ENCODE measurements around the gene FAM229A. TPM values are rescaled to one million over a fixed set of nuclear protein-coding genes. Genes with fewer than 3 reads are reported as not detected.
"Not testable (repeated sequence)": the region's sequence is repeated elsewhere in the genome, so short reads cannot be mapped to it uniquely, and the experiment has no call there.

FAM229A gene
- total RNA-seq, 1 experiment from 2014 or later = 3.1 TPM

DNA sequence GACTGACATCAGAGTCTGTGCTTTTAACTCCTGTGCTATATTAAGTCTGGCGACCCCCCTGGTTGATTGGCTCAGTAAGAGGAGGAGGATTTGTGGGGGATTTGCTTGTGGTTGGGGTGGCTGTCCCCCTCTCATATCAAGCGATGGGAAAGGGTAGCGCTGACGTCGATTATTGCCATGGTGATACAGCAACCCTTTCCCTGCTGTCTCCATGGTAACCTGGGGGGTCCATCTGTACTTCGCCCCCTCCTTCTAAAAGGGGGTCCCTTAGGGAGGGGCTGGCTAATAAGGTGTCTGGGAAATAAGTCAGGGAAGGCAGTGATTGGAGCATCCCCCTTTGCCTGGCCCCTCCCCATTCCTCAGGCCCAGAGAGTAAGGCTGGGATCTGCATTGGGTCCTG is 4.7 kb downstream of the FAM229A start:
- Histone ChIP-seq H3K27me3 (ENCODE audit: low read length) (no peaks in the 10 kb centered on the region), H3K79me2 (ENCODE audit: low read length) (no peaks in the 10 kb centered on the region), H3K27ac (ENCODE audit: low read length) (no peak overlapping the region), H3K4me2 (ENCODE audit: low read depth, low read length, poor library complexity, severe bottlenecking) (no peak overlapping the region), H2AFZ (ENCODE audit: low read length) (no peak overlapping the region), H3K4me3 (ENCODE audit: low read length) (no peak overlapping the region), H3K36me3 (ENCODE audit: insufficient read depth, low read length) (no peaks in the 10 kb centered on the region), H3K9ac (ENCODE audit: low read length) (no peak overlapping the region), H3K4me1 (ENCODE audit: low read length) (peaks cover 10% of the 10 kb centered on the region), H3K9me3 (ENCODE audit: low read length) (no peaks in the 10 kb centered on the region), H4K20me1 (ENCODE audit: insufficient read depth, low read depth, low read length) (no peaks in the 10 kb centered on the region), H3K9me2 (replicated peaks; ENCODE audit: insufficient read depth, low read length) (no peaks in the 10 kb centered on the region)
- no peak for DNase-seq

DNA sequence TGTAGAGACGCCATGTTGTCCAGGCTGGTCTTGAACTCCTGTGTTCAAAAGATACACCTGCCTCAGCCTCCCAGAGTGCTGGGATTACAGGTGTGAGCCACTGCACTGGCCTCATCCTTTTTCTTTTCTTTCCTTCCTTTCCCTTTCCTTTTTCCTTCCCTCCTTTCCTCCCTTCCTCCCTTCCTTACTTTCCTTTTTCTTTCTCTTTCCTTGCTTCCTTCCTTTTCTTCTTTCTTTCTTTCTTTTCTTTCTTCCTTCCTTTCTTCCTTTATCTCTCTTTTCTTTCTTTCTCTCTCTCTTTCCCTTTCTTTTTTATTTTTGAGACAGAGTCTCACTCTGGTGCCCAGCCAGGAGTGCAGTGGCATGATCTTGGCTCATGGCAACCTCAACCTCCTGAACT is 5.8 kb downstream of the FAM229A start:
- Histone ChIP-seq H3K4me1 (ENCODE audit: low read length) (peaks cover 17% of the 10 kb centered on the region), H4K20me1 (ENCODE audit: insufficient read depth, low read depth, low read length) (no peaks in the 10 kb centered on the region), H2AFZ (ENCODE audit: low read length) (no peak overlapping the region), H3K9me3 (ENCODE audit: low read length) (no peaks in the 10 kb centered on the region), H3K9ac (ENCODE audit: low read length) (no peak overlapping the region), H3K36me3 (ENCODE audit: insufficient read depth, low read length) (no peaks in the 10 kb centered on the region), H3K79me2 (ENCODE audit: low read length) (no peaks in the 10 kb centered on the region), H3K27ac (ENCODE audit: low read length) (no peak overlapping the region), H3K4me3 (ENCODE audit: low read length) (no peak overlapping the region), H3K4me2 (ENCODE audit: low read depth, low read length, poor library complexity, severe bottlenecking) (no peak overlapping the region), H3K9me2 (replicated peaks; ENCODE audit: insufficient read depth, low read length) (no peaks in the 10 kb centered on the region), H3K27me3 (ENCODE audit: low read length) (no peaks in the 10 kb centered on the region)
- DNase-seq = no peak

DNA sequence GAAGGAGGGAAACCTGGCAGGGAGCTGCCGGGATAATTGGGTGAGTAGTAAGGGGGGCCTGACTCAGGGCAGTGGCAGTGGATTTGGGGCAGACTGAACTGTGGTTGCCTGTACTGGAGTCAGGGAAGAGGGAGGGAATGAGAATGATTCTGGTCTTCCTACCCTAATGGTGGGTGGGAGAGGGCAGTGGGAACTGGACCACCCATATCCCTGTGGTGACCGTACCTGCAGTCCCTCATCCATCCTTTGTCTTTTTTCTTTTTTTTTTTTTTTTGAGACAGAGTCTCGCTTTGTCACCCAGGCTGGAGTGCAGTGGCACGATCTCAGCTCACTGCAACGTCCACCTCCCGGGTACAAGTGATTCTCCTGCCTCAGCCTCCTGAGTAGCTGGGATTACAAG is 6.5 kb downstream of the FAM229A start:
- DNase-seq; H3K9me3 ChIP-seq (ENCODE audit: low read length): not testable (repeated sequence)

DNA sequence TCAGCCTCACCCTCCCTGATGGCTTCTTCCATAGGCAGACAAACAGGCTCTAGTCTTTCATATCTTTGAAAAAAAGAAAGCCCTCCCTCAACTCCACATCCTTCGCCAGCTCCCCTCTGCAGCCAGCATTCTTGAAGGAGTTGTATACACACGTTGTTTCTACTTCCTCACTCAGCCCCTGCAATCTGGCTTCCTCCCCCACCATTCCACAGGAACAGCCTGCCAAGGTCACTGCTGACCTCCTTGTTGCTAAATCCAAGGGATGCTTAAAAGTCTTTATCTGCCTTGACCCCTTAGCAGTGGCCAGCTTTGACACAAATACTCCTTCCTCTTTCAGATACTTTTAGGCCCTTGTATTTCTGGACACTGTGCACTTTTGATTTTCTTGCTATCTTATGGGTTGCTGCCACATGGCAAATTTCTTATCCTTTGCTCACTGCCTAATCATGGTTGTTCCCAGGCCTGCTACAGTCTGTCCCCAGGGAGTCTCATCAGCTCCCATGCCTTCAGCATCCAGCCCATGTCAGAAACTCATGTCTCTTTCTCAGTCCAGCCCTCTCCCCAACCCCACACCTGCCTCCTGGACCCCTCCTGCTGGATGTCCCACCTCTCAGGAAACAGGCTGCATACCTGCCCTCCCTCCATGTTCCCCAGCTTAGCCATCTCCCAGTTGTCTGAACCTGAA is 8.3 kb downstream of the FAM229A start:
- no peak overlapping the region for H3K4me3 ChIP-seq (ENCODE audit: low read length)
- H3K4me1 ChIP-seq (ENCODE audit: low read length) = peaks cover 12% of the 10 kb centered on the region
- H4K20me1 ChIP-seq (ENCODE audit: insufficient read depth, low read depth, low read length) = no peaks in the 10 kb centered on the region
- no peaks in the 10 kb centered on the region for H3K9me3 ChIP-seq (ENCODE audit: low read length)
- no peaks in the 10 kb centered on the region for H3K9me2 ChIP-seq (replicated peaks; ENCODE audit: insufficient read depth, low read length)
- no peaks in the 10 kb centered on the region for H3K79me2 ChIP-seq (ENCODE audit: low read length)
- no peaks in the 10 kb centered on the region for H3K27me3 ChIP-seq (ENCODE audit: low read length)
- no peak overlapping the region for H3K4me2 ChIP-seq (ENCODE audit: low read depth, low read length, poor library complexity, severe bottlenecking)
- H2AFZ ChIP-seq (ENCODE audit: low read length) = no peak overlapping the region
- H3K36me3 ChIP-seq (ENCODE audit: insufficient read depth, low read length) = no peaks in the 10 kb centered on the region
- no peak for DNase-seq
- H3K27ac ChIP-seq (ENCODE audit: low read length) = no peak overlapping the region
- H3K9ac ChIP-seq (ENCODE audit: low read length) = no peak overlapping the region

More for the DNA sequence above, 6.5 kb downstream of the FAM229A start:
- H3K27ac ChIP-seq (ENCODE audit: low read length); H3K36me3 ChIP-seq (ENCODE audit: insufficient read depth, low read length); H4K20me1 ChIP-seq (ENCODE audit: insufficient read depth, low read depth, low read length); H3K4me3 ChIP-seq (ENCODE audit: low read length); H3K9ac ChIP-seq (ENCODE audit: low read length); H3K79me2 ChIP-seq (ENCODE audit: low read length); H3K4me2 ChIP-seq (ENCODE audit: low read depth, low read length, poor library complexity, severe bottlenecking); H3K27me3 ChIP-seq (ENCODE audit: low read length); H2AFZ ChIP-seq (ENCODE audit: low read length); H3K9me2 ChIP-seq (replicated peaks; ENCODE audit: insufficient read depth, low read length): not testable (repeated sequence)
- peaks cover 19% of the 10 kb centered on the region for H3K4me1 ChIP-seq (ENCODE audit: low read length)

DNA sequence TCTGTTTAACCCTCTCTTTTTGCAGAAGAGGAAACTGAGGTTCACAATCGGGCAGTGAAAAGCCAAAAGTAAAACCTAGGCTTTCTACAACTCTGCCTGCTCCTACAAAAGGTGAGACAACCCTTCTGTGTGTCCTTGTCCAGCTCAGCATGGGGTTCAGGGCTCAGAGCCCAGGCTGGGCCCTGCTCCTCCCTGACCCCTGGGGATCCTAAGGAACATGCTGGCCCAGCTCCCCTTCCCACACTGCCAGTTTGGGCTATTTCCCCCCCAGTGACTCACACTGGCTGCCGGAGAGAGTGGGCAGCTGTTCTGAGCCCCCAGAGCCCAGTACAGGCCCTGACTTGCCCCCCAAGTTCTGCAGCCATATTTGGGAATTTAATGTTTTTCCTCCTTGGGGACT is 8.9 kb downstream of the FAM229A start:
- no peak overlapping the region for H3K9ac ChIP-seq (ENCODE audit: low read length)
- H3K9me2 ChIP-seq (replicated peaks; ENCODE audit: insufficient read depth, low read length) = no peaks in the 10 kb centered on the region
- no peak overlapping the region for H2AFZ ChIP-seq (ENCODE audit: low read length)
- H3K27me3 ChIP-seq (ENCODE audit: low read length) = no peaks in the 10 kb centered on the region
- no peak overlapping the region for H3K4me3 ChIP-seq (ENCODE audit: low read length)
- no peaks in the 10 kb centered on the region for H3K79me2 ChIP-seq (ENCODE audit: low read length)
- H3K36me3 ChIP-seq (ENCODE audit: insufficient read depth, low read length) = no peaks in the 10 kb centered on the region
- no peaks in the 10 kb centered on the region for H3K9me3 ChIP-seq (ENCODE audit: low read length)
- no peak for DNase-seq
- no peak overlapping the region for H3K4me2 ChIP-seq (ENCODE audit: low read depth, low read length, poor library complexity, severe bottlenecking)
- peaks cover 12% of the 10 kb centered on the region for H3K4me1 ChIP-seq (ENCODE audit: low read length)
- H3K27ac ChIP-seq (ENCODE audit: low read length) = no peak overlapping the region
- H4K20me1 ChIP-seq (ENCODE audit: insufficient read depth, low read depth, low read length) = no peaks in the 10 kb centered on the region

DNA sequence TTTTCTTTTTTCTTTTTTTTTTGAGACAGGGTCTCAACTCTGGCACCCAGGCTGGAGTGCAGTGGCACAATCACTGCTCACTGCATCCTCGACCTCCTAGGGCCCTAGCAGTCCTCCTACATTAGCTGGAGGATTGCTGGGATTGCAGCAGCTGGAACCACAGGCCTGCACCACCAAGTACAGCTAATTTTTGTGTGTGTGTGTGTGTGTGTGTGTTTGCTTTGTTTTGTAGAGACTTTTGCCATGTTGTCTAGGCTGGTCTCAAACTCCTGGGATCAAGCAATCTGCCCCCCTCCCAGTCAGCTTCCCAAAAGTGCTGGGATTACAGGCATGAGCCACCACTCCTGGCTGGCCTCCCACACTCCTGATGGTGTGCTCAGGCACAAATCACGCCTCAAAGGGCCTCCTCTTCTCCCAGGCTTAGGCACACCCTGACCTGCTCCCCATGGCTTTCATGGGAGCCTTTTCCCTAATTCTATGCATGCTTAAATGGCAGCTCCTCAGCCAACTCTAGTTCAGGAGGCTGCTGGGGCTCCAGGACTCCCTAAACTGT is 9.4 kb downstream of the FAM229A start:
- Histone ChIP-seq H3K4me3 (ENCODE audit: low read length) (no peak overlapping the region), H2AFZ (ENCODE audit: low read length) (no peak overlapping the region), H3K4me1 (ENCODE audit: low read length) (peaks cover 12% of the 10 kb centered on the region), H3K4me2 (ENCODE audit: low read depth, low read length, poor library complexity, severe bottlenecking) (no peak overlapping the region), H3K27me3 (ENCODE audit: low read length) (no peaks in the 10 kb centered on the region), H3K27ac (ENCODE audit: low read length) (no peak overlapping the region), H3K36me3 (ENCODE audit: insufficient read depth, low read length) (no peaks in the 10 kb centered on the region), H4K20me1 (ENCODE audit: insufficient read depth, low read depth, low read length) (no peaks in the 10 kb centered on the region), H3K79me2 (ENCODE audit: low read length) (no peaks in the 10 kb centered on the region), H3K9me2 (replicated peaks; ENCODE audit: insufficient read depth, low read length) (no peaks in the 10 kb centered on the region), H3K9ac (ENCODE audit: low read length) (no peak overlapping the region), H3K9me3 (ENCODE audit: low read length) (no peaks in the 10 kb centered on the region)
- DNase-seq = no peak

DNA sequence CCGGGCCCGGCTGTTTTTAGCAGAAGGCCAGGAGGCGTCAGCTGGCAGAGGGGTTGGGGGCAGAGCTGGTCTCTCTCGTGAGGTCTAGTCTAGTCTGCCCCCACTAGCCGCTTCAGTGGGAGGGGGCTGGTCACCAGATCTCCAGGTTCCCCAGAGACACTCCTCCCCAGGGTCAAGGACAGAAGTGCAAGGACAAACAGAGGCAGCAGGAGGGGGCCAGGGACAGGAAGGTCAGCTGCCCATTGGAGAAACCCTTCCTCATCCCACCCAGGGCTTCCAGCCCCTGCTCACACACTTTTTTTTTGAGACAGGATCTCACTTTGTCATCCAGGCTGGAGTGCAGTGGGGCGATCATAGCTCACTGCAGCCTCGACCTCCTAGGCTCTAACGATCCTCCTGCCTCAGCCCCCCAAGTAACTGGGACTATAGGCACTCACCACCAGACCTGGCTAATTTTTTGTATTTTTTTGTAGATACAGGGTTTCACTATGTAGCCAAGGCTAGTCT is 10.0 kb downstream of the FAM229A start:
- no peak for DNase-seq
- H3K27me3 ChIP-seq (ENCODE audit: low read length) = no peaks in the 10 kb centered on the region
- peak overlapping the region; percentile 92 for H3K4me2 ChIP-seq (ENCODE audit: low read depth, low read length, poor library complexity, severe bottlenecking)
- H4K20me1 ChIP-seq (ENCODE audit: insufficient read depth, low read depth, low read length) = no peaks in the 10 kb centered on the region
- H3K9ac ChIP-seq (ENCODE audit: low read length) = peak overlapping the region; percentile 82
- H3K9me2 ChIP-seq (replicated peaks; ENCODE audit: insufficient read depth, low read length) = no peaks in the 10 kb centered on the region
- no peaks in the 10 kb centered on the region for H3K36me3 ChIP-seq (ENCODE audit: insufficient read depth, low read length)
- no peaks in the 10 kb centered on the region for H3K79me2 ChIP-seq (ENCODE audit: low read length)
- H3K27ac ChIP-seq (ENCODE audit: low read length) = no peak overlapping the region
- H3K4me1 ChIP-seq (ENCODE audit: low read length) = peaks cover 12% of the 10 kb centered on the region
- H3K9me3 ChIP-seq (ENCODE audit: low read length) = no peaks in the 10 kb centered on the region
- no peak overlapping the region for H2AFZ ChIP-seq (ENCODE audit: low read length)
- H3K4me3 ChIP-seq (ENCODE audit: low read length) = peak overlapping the region; percentile 77; the same call in 1 of the 2 replicates

DNA sequence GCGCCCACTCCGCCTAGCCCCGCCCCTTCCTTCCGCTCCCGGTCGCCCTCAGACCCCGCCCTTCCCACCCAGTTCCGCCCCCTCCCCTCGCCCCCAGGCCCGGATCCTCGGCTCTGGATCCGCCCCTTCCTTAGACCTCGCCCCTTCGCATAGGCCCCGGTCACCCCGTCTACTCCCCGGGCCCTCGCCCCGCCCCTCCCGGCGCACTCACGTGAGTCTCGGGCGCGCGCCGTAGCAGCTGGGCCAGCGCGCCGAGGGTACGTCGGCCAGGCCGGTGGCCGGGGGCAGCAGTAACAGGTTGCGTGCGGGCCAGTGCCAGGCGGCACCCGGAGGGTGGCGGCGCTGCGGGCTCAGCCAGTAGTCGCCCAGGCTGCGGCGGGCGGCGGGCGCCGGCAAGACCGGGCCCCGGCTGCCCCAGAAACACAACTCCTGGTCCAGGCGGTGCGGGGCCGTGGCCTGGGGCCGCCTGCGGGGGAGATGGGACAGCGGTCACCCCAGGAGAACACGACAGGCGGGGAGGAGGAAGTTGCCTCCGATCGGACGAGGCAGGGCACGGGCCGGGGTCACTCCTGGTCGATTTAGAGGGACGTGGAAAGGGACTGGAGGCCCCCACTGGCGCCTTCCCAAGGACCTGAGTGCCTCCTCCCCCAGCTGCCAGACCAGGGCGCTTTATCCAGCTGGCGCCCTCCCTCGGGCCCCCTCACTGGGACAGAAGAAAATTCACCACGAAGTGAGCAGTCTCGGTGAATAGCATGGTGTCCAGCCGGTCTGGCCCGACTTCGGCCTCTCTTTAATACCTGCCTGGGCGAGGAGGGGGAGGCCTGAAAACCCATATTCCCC is 10.7 kb downstream of the FAM229A start:
- no peaks in the 10 kb centered on the region for H3K9me2 ChIP-seq (replicated peaks; ENCODE audit: insufficient read depth, low read length)
- H3K36me3 ChIP-seq (ENCODE audit: insufficient read depth, low read length) = no peaks in the 10 kb centered on the region
- H2AFZ ChIP-seq (ENCODE audit: low read length) = peak overlapping the region; percentile 89; the same call in 1 of the 2 replicates
- H3K9me3 ChIP-seq (ENCODE audit: low read length) = no peaks in the 10 kb centered on the region
- peak overlapping the region; percentile 92 for H3K4me2 ChIP-seq (ENCODE audit: low read depth, low read length, poor library complexity, severe bottlenecking)
- H3K9ac ChIP-seq (ENCODE audit: low read length) = peak overlapping the region; percentile 82
- peak overlapping the region; percentile 77 for H3K4me3 ChIP-seq (ENCODE audit: low read length)
- H3K27ac ChIP-seq (ENCODE audit: low read length) = no peak overlapping the region
- H4K20me1 ChIP-seq (ENCODE audit: insufficient read depth, low read depth, low read length) = no peaks in the 10 kb centered on the region
- DNase-seq = peak; percentile 98
- H3K79me2 ChIP-seq (ENCODE audit: low read length) = no peaks in the 10 kb centered on the region
- peaks cover 12% of the 10 kb centered on the region for H3K4me1 ChIP-seq (ENCODE audit: low read length)
- H3K27me3 ChIP-seq (ENCODE audit: low read length) = no peaks in the 10 kb centered on the region
